ENCODE measurements around the gene TOMM34. TPM values are rescaled to one million over a fixed set of nuclear protein-coding genes. Genes with fewer than 3 reads are reported as not detected.

Gene TOMM34
- 19.3 TPM for total RNA-seq

- peak; percentile 97 for DNase-seq (ENCODE audit: low spot score)
- intact Hi-C loops (cut with DNase I) = no loop called here
Measured at GRCh38 chr20:44960103-44960852, at the start of gene TOMM34. TOMM34 (minus strand) TSS chr20:44960397; CDS start chr20:44960333, 64 bp downstream.

GRCh38 chr20:45008521-45009049 is 48.4 kb upstream of the TOMM34 start:
- ATAC-seq = no peak
- no peak for DNase-seq (ENCODE audit: low spot score)
- intact Hi-C loops (cut with DNase I) = no loop called here

More at GRCh38 chr20:44960103-44960852, at the start of gene TOMM34:
- ATAC-seq = peak; percentile 99

- intact Hi-C loops (cut with DNase I) = no loop called here
- no peak for DNase-seq (ENCODE audit: low spot score)
Measured at GRCh38 chr20:44997668-44998067, 37.5 kb upstream of the TOMM34 start.

GRCh38 chr20:44997171-44997570 is 37.0 kb upstream of the TOMM34 start:
- intact Hi-C loops (cut with DNase I) = no loop called here
- DNase-seq (ENCODE audit: low spot score) (no peak), ATAC-seq (no peak)

More at GRCh38 chr20:44997668-44998067, 37.5 kb upstream of the TOMM34 start:
- ATAC-seq = no peak

- DNase-seq (ENCODE audit: low spot score) (no peak), ATAC-seq (no peak)
- intact Hi-C loops (cut with DNase I) = no loop called here
Measured at GRCh38 chr20:44993343-44993742, 33.1 kb upstream of the TOMM34 start.

- intact Hi-C loops (cut with DNase I) = no loop called here
Measured at GRCh38 chr20:44990957-44991356, 30.8 kb upstream of the TOMM34 start.

GRCh38 chr20:44990425-44990824 is 30.2 kb upstream of the TOMM34 start:
- ATAC-seq (peak; percentile 76), DNase-seq (ENCODE audit: low spot score) (no peak)
- intact Hi-C loops (cut with DNase I) = no loop called here

More at GRCh38 chr20:44990957-44991356, 30.8 kb upstream of the TOMM34 start:
- DNase-seq (ENCODE audit: low spot score) (no peak), ATAC-seq (peak; percentile 42)

- DNase-seq (ENCODE audit: low spot score) (no peak), ATAC-seq (no peak)
- intact Hi-C loops (cut with DNase I) = no loop called here
Measured at GRCh38 chr20:44988631-44989171, 28.5 kb upstream of the TOMM34 start.

GRCh38 chr20:44983093-44983674 is 23.0 kb upstream of the TOMM34 start:
- no peak for DNase-seq (ENCODE audit: low spot score)
- ATAC-seq = no peak
- intact Hi-C loops (cut with DNase I) = no loop called here

GRCh38 chr20:44981736-44982406 is 21.7 kb upstream of the TOMM34 start:
- ATAC-seq (no peak), DNase-seq (ENCODE audit: low spot score) (no peak)
- intact Hi-C loops (cut with DNase I) = no loop called here

- intact Hi-C loops (cut with DNase I) = no loop called here
- ATAC-seq = peak; percentile 87
- DNase-seq (ENCODE audit: low spot score) = no peak
Measured at GRCh38 chr20:44979090-44979621, 19.0 kb upstream of the TOMM34 start.

- DNase-seq (ENCODE audit: low spot score) = no peak
- intact Hi-C loops (cut with DNase I) = no loop called here
- no peak for ATAC-seq
Measured at GRCh38 chr20:44976698-44977097, 16.5 kb upstream of the TOMM34 start.

- DNase-seq (ENCODE audit: low spot score) (no peak), ATAC-seq (no peak)
- intact Hi-C loops (cut with DNase I) = no loop called here
Measured at GRCh38 chr20:44973053-44973452, 12.9 kb upstream of the TOMM34 start.

- DNase-seq (ENCODE audit: low spot score) (no peak), ATAC-seq (no peak)
- intact Hi-C loops (cut with DNase I) = no loop called here
Measured at GRCh38 chr20:44970243-44970757, 10.1 kb upstream of the TOMM34 start.

GRCh38 chr20:44969300-44969894 is 9.2 kb upstream of the TOMM34 start:
- no peak for DNase-seq (ENCODE audit: low spot score)
- intact Hi-C loops (cut with DNase I) = no loop called here

GRCh38 chr20:44967207-44967807 is 7.1 kb upstream of the TOMM34 start:
- DNase-seq (ENCODE audit: low spot score) (no peak), ATAC-seq (peak; percentile 16)
- intact Hi-C loops (cut with DNase I) = no loop called here

More at GRCh38 chr20:44969300-44969894, 9.2 kb upstream of the TOMM34 start:
- no peak for ATAC-seq

- DNase-seq (ENCODE audit: low spot score) (peak; percentile 96), ATAC-seq (peak; percentile 99)
- intact Hi-C loops (cut with DNase I) = no loop called here
Measured at GRCh38 chr20:44966030-44966961, 6.1 kb upstream of the TOMM34 start, which contains the start of gene STK4. STK4 (plus strand) TSS chr20:44966512; CDS start chr20:44966569, 57 bp downstream.

Data from sciatic nerve (tissue), 2 donors.